GM18511 (cell line): ENCODE measurements around the gene PHYHD1.
"Not testable (repeated sequence)": the region's sequence is repeated elsewhere in the genome, so short reads cannot be mapped to it uniquely, and the experiment has no call there.

ENCODE experiments used
- ATAC-seq: cut with Tn5 transposase; IDR thresholded peaks from one replicate; pipeline ENCODE4 v1.9.1; 2021; ENCODE audit warnings: mild to moderate bottlenecking, moderate library complexity; ENCODE audit not compliant: unreplicated experiment

Gene PHYHD1

DNA sequence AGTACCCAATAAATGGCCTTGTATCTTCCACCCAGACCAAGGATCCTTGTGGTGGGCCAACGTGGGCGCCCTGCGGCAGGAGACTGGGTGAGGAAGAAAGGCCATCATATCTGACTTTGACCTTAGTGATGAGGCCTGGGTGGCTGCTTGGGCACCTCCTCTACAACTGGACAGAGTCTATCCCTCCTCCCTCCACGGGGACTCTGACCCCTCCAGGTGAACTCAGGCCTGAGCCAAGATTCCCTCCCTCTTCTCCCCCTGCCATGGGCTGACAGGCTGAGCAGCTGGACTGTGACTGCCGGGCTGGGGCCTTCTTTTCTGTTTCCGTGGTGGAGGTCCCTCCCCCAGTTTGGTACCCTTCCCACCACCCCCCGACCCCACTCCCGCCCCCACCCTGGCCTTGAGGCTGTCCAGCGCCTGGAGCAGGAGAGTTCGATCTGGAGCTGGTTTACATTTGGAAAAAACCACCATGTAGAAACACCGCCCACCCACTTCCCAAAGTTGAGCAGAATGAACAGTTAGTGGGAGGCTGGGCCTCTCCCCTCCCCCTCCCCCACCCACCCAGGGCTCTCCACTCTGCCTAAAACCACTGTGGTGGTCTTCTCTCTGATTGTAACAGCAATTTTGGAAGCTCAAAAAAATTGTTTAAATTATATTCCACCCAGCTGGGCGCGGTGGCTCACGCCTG is 1.2 kb upstream of the PHYHD1 start:
- no peak for ATAC-seq

DNA sequence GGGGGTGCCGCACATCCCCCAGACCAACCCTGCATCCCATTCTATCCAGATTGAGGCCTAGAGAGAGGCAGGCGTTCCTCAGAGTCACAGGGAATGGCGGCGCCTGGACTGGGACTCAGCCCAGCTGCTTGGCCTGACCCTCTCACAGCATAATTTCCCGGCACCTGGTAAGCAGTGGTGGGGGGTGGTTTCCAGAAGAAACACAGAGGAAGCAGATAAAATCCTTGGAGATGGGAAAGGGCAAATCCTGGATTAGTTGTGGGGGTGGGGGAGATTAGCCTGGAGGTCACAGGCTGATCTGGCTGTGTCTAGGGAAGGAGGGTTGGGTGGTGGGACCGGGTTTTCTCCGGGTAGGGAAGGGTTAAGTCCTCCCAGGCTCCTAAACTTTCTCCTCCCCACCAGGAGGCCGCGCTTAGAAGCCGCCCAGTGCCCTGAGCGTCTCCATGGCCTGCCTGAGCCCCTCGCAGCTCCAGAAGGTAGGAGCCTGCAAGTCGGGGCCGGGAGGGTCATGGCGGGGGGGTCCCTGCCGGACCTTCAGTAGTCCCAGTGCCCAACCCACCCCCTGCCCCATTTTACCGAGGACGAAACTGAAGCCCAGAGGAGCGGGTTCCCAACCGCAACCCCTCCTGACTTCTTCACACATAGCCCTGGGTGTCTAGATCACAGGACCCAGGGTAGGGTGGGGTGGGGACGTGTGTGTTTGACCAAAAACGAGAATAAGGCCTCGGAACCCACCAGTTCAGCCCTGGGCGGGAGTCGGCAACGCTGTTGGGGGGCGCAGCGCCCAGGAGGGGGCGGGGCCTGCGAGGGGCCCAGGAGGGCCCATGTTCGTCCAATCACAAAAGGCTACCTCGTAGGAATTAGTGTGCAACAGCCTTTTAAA is 1.3 kb downstream of the PHYHD1 start:
- no peak for ATAC-seq

GRCh38 chr9:128923493-128923883 is 2.7 kb downstream of the PHYHD1 start:
- no peak for ATAC-seq

DNA sequence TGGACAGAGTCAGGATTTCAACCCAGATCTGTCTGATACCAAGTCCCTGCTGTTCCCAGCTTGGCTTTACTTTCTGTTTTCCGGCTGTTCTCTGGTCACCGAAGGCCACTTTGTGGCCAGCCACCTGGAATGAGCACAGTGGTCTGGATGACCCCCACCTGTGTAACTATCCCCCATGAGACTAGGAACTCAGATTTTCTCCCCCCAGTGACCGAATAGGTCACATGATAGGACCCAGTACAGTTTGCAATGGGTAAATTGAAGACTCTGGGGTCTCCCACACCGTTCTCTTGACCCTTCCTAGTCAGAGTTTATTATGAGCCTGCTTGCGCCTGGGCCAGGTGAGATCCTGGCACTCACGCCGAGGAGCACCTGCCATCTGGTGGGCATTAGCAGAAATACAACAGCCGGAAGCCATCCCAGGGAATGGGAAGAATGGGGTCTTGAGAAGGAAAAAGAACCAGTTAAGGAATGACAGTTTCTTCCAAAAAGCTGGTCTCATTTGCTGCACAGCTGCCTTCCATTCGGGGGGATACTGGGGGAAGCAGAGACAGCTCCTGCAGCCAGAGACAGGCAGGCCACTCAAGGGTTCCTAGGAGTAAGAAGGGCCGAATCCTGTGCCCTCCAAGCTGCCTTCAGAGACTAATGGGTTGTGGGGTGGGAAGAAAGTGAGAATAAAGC is 7.1 kb downstream of the PHYHD1 start:
- no peak for ATAC-seq

DNA sequence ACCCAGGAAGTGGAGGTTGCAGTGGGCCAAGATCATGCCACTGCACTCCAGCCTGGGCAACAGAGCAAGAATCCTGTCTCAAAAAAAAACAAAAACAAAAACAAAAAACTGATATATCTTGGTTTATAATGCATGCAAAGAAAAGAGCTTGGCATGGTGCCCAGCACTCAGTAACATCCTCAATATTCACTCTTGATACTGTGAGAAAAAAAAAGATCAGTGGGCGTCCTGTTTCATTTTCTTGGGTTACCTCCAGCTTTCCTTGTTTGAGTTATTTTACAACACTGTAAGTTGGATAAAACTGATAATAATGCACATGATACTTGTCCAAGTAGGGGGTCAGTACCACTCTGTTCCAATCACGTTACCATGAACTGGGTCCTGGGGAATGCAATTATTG is 7.8 kb downstream of the PHYHD1 start:
- no peak for ATAC-seq

DNA sequence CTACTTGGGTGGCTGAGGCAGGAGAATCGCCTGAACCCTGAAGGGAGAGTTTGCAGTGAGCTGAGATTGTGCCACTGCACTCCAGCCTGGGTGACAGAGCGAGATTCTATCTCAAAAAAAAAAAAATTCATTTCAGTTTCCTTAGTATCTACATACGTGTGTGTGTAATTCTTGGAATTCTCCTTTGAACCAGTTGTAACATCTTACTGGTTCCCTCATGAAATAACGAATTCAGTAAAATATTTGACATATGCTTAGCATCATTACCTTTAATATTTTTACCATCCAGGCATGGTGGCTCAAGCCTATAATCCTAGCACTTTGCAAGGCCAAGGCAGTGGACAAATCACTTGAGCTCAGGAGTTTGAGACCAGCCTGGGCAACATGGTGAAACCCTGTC is 8.8 kb downstream of the PHYHD1 start:
- ATAC-seq: no peak

- ATAC-seq: no peak
Observed at GRCh38 chr9:128933731-128934130, 12.9 kb downstream of the PHYHD1 start.

DNA sequence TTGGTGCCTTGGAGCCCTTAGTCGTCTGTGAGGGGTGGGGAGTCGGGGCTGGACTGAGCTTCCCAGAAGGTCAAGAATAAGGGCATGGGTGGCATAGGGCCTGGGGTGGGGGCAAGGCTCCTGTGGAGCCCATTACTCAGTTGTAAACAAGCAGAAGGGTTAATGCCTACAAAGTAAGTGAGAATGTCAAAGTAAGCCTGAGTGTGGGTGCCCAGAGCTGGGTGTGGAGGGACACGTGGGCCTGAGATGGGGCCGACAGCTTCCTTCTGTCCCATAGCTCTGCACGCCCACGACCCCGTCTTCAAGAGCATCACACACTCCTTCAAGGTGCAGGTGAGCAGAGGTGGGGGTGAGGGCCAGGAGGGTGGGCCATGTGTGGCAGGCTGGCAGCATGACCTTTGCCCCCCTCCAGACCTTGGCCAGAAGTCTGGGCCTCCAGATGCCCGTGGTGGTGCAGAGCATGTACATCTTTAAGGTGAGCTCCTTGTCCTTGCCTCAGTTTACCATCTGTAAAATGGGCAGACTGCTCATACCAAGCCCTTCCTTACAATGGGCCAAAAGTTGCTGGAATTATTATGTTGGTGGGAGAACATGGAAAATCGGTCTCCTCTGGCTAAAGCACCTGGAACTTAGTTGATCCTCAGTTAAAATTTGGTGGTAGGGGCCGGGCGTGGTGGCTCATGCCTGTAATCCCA is 15.5 kb downstream of the PHYHD1 start:
- ATAC-seq: no peak

- ATAC-seq: no peak
Observed at GRCh38 chr9:128937310-128938165, 16.8 kb downstream of the PHYHD1 start.

DNA sequence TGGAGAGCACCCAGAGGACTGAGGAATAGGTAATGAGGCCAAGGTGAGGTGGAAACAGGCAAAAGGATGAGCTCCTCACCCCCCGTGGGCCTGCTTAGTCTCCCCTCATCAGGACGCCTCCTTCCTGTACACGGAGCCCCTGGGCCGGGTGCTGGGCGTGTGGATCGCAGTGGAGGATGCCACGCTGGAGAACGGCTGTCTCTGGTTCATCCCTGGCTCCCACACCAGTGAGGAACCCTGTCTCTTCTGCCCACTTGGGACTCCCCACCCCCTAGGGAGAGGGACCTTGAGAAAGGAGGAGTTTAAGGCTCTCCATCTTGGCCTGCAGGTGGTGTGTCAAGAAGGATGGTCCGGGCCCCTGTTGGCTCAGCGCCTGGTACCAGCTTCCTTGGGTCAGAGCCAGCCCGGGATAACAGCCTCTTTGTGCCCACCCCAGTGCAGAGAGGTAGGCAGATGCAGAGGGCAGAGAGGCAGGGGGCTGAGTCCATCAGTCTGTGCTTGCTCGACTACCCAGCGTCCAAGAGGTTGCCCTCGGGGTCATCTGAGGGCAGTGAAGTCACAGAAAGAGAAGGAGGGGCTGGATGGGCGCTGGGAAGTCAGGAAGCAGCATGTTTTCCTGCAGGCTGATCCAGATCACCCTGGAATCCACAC is 19.6 kb downstream of the PHYHD1 start:
- ATAC-seq: no peak

GRCh38 chr9:128940946-128941755 is 20.4 kb downstream of the PHYHD1 start:
- ATAC-seq: no peak

DNA sequence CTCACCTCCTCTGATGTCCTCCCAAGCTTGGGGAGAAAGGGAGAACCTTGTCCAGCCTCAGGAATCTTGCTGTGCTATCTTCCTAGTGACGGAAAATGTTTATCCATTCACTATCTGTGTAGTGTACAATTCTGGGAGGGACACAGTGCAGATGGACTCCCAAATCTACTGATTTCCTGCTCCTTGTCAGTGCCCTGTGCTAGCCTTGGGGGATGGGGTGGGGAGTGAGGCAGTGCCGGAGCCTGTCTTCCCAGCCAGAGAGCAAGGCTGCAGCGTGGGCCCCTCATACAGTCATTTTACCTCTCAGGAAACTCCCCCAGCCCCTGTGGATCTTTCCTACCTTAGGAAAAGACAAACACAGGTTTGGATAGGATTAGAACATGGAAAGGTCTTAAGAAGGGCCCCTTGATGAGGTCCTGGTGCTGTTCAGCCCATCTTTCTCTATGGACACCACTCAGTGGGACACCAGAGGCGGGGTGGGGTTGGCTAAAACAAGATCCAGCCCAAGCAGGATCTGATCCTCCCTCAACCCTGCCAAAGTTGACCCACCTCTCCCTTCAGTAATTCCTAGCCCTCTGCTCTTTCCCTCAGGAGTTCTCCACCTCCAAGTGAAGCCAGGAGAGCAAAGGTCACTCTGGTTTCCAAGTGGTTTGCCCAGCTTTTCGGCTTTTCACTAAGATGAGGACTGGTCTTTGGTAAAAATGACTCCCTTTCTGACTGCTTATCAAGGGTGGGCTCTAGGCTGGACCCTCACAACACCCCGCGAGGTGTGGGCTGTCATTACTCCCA is 23.2 kb downstream of the PHYHD1 start:
- no peak for ATAC-seq

DNA sequence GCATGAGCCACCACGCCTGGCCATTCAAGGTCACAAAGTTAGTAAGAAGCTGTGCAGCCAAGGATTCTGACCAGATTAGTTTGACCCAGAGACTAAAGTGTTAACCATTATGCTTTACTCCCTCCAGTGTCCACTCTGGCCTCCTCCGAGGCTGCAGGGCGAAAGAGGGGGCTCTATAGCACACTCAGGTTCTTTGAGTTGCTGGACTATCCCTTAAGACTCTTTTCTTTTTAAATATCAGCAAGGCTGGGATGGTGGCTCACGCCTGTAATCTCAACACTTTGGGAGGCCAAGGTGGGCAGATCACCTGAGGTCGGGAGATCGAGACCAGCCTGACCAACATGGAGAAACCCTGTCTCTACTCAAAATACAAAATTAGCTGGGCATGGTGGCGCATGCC is 24.2 kb downstream of the PHYHD1 start:
- not testable (repeated sequence) for ATAC-seq

- no peak for ATAC-seq
Observed at GRCh38 chr9:128945798-128946501, 25.2 kb downstream of the PHYHD1 start.

GRCh38 chr9:128946571-128947276 is 25.9 kb downstream of the PHYHD1 start:
- no peak for ATAC-seq

DNA sequence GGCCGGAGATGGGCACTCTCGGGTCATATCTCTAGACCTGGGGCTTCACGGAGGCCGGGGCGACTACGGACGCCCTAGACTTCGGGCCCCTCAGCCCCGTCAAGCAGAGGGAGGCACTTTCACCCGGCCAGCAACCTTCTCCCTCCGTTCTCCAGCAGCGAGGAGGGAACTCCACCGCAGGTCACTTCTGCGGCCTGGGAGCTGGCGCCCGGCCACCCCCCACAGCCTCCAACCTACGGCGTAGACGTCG is 26.4 kb downstream of the PHYHD1 start:
- ATAC-seq: no peak
